Common myeloid progenitor, CD34-positive (primary cell): Measurements from ENCODE around the gene AGPAT3.

Source experiments
- CTCF ChIA-PET: fragments of 350-600 bp; sonication (Branson Sonifier 250); formaldehyde crosslinking; loops from one replicate; lab custom pipeline; 2021; ENCODE audit warnings: antibody characterized with exemption; lab: Charles Lee
- POLR2A ChIA-PET: fragments of 350-600 bp; sonication (Branson Sonifier 250); formaldehyde crosslinking; loops from one replicate; lab custom pipeline; 2021; ENCODE audit warnings: antibody characterized with exemption; lab: Charles Lee
- DNase-seq, 3 donors: peaks; one replicate each; pipeline versions ENCODE4 v3.0.0 to v3.0.0-alpha.2; 2013
- H3K27ac ChIP-seq, 2 experiments: 1 replicate in 1 of 2; 2 replicates in 1 of 2; pipeline ENCODE4 v1.7.0; 2013; ENCODE audit warnings: inconsistent platforms in 2 of 2, low read length in 2 of 2, mild to moderate bottlenecking in 2 of 2, low read depth in 1 of 2, moderate library complexity in 1 of 2; ENCODE audit not compliant: severe bottlenecking in 2 of 2, insufficient read depth in 1 of 2, poor library complexity in 1 of 2
- H3K27me3 ChIP-seq, 5 experiments: replicated peaks in 2 of 5; 1 replicate in 3 of 5; 2 replicates in 2 of 5; pipeline versions ENCODE4 v1.6.1 to v1.7.0; 2013; ENCODE audit warnings: low read length in 4 of 5, mild to moderate bottlenecking in 2 of 5, moderate library complexity in 2 of 5, inconsistent platforms in 1 of 5; ENCODE audit not compliant: insufficient read depth in 5 of 5, control insufficient read depth in 4 of 5
- H3K36me3 ChIP-seq, 4 experiments: 1 replicate in 2 of 4; 2 replicates in 2 of 4; pipeline versions ENCODE4 v1.6.1 to v1.7.0; 2013; ENCODE audit warnings: low read length in 3 of 4, control low read depth in 1 of 4, mild to moderate bottlenecking in 1 of 4; ENCODE audit not compliant: control insufficient read depth in 4 of 4, insufficient read depth in 4 of 4
- H3K4me1 ChIP-seq, 4 experiments: 1 replicate in 3 of 4; 2 replicates in 1 of 4; pipeline versions ENCODE4 v1.6.1 to v1.7.1; 2013; ENCODE audit warnings: low read length in 3 of 4, mild to moderate bottlenecking in 3 of 4, control low read depth in 1 of 4, inconsistent platforms in 1 of 4, moderate library complexity in 1 of 4; ENCODE audit not compliant: control insufficient read depth in 4 of 4, insufficient read depth in 4 of 4; ENCODE audit errors: control extremely low read depth in 1 of 4
- H3K4me3 ChIP-seq, 7 experiments: 1 replicate in 4 of 7; 2 replicates in 3 of 7; pipeline versions ENCODE4 v1.5.1 to v1.7.0; 2013; ENCODE audit warnings: mild to moderate bottlenecking in 7 of 7, low read length in 6 of 7, moderate library complexity in 6 of 7, inconsistent platforms in 2 of 7, low read depth in 2 of 7, control low read depth in 1 of 7; ENCODE audit not compliant: insufficient read depth in 4 of 7, control insufficient read depth in 1 of 7; ENCODE audit errors: extremely low read depth in 1 of 7
- H3K9me3 ChIP-seq, 5 experiments: 1 replicate in 4 of 5; 2 replicates in 1 of 5; pipeline versions ENCODE4 v1.6.1 to v1.7.1; 2013; ENCODE audit warnings: low read length in 4 of 5, mild to moderate bottlenecking in 2 of 5, inconsistent platforms in 1 of 5, low read depth in 1 of 5, moderate library complexity in 1 of 5; ENCODE audit not compliant: control insufficient read depth in 4 of 5, insufficient read depth in 2 of 5; ENCODE audit errors: control extremely low read depth in 1 of 5
- WGBS: methylation state at CpG from one replicate; pipeline ENCODE4 v1.1.5; 2013; ENCODE audit not compliant: insufficient coverage; 5-methylcytosine and 5-hydroxymethylcytosine counted together

Gene AGPAT3

GRCh38 chr21:43867332-43867703, 2.3 kb downstream of the AGPAT3 start:
- ChIA-PET POLR2A (no interaction called here), CTCF (no interaction called here)
- H3K4me1 ChIP-seq, result peaks cover 1 to 19% (median 16%) of the 10 kb centered on the region in 4 experiments
- no peak overlapping the region for H3K27ac ChIP-seq
- 97% methylated on average over 6 of the region's 6 CpGs for WGBS
- no peaks in the 10 kb centered on the region for H3K27me3 ChIP-seq
- no peaks in the 10 kb centered on the region for H3K9me3 ChIP-seq
- H3K4me3 ChIP-seq, result peak overlapping the region in 2 of 7 experiments; percentile 13 to 83
- no peak for DNase-seq
- peaks cover 0 to 30% (median 1%) of the 10 kb centered on the region in 4 experiments for H3K36me3 ChIP-seq

GRCh38 chr21:43867948-43868347, 2.9 kb downstream of the AGPAT3 start:
- WGBS, result 98% methylated on average over 6 of the region's 6 CpGs
- CTCF ChIA-PET, result interaction anchor here (0.8 to 1.5 kb wide), 6 partner anchors 49 to 79 kb away, joined by 3 to 5 read pairs (median 4); no protein-coding TSS in a partner anchor
- Histone ChIP-seq H3K27me3 (no peaks in the 10 kb centered on the region), H3K27ac (no peak overlapping the region), H3K36me3 (peaks cover 0 to 33% (median 1%) of the 10 kb centered on the region in 4 experiments), H3K9me3 (no peaks in the 10 kb centered on the region), H3K4me1 (peaks cover 1 to 25% (median 18%) of the 10 kb centered on the region in 4 experiments), H3K4me3 (no peak overlapping the region)
- POLR2A ChIA-PET, result no interaction called here
- no peak for DNase-seq

- no peaks in the 10 kb centered on the region for H3K9me3 ChIP-seq
- POLR2A ChIA-PET, result no interaction called here
- 93% methylated on average over 5 of the region's 6 CpGs for whole genome bisulfite sequencing
These were observed 3.4 kb downstream of the AGPAT3 start for GRCh38 chr21:43868461-43868860.

GRCh38 chr21:43869486-43870325, 4.7 kb downstream of the AGPAT3 start:
- WGBS, result 92% methylated on average over 19 of the region's 21 CpGs
- DNase-seq, result no peak
- Histone ChIP-seq H3K4me1 (peaks cover 1 to 26% (median 16%) of the 10 kb centered on the region in 4 experiments), H3K27me3 (no peaks in the 10 kb centered on the region), H3K27ac (no peak overlapping the region), H3K36me3 (peaks cover 0 to 37% (median 1%) of the 10 kb centered on the region in 4 experiments), H3K4me3 (no peak overlapping the region), H3K9me3 (no peaks in the 10 kb centered on the region)
- POLR2A ChIA-PET, result no interaction called here
- CTCF ChIA-PET, result interaction anchor here (1.0 to 1.6 kb wide), 4 partner anchors 49 to 181 kb away, joined by 3 to 5 read pairs (median 4); no protein-coding TSS in a partner anchor

More at GRCh38 chr21:43868461-43868860, 3.4 kb downstream of the AGPAT3 start:
- CTCF ChIA-PET, result interaction anchor here (0.8 to 1.6 kb wide), 8 partner anchors 48 to 78 kb away, joined by 3 to 5 read pairs (median 4); no protein-coding TSS in a partner anchor
- DNase-seq, result no peak
- Histone ChIP-seq H3K27ac (no peak overlapping the region), H3K36me3 (peaks cover 0 to 37% (median 1%) of the 10 kb centered on the region in 4 experiments), H3K4me3 (no peak overlapping the region), H3K4me1 (peaks cover 1 to 28% (median 19%) of the 10 kb centered on the region in 4 experiments), H3K27me3 (no peaks in the 10 kb centered on the region)

DNA sequence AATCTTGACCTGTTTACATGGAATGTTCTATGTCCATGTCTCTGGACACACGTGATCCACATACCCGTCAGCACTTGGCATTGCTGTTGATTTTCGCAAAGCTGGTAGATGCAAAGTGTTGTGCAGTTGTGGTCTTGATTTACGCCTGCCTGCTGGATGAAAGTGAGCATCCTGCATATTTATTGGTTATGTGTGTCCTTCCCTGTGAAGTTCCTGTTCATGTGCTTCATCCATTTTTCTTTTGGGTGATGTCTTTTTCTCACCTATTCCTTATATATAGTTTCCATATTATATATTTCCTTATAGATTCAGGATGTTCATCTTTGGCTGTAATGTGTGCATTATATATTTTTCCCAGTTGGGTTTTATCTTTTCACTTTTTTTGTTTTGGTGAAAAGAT, 6.5 kb downstream of the AGPAT3 start:
- Histone ChIP-seq H3K27ac (no peak overlapping the region), H3K36me3 (peaks cover 0 to 37% (median 2%) of the 10 kb centered on the region in 4 experiments), H3K9me3 (peaks cover 0 to 3% (median 0%) of the 10 kb centered on the region in 5 experiments), H3K4me1 (peaks cover under 1 to 25% (median 14%) of the 10 kb centered on the region in 4 experiments), H3K27me3 (no peaks in the 10 kb centered on the region), H3K4me3 (no peak overlapping the region)
- WGBS, result no CpG with 5 or more reads among the region's 4 CpGs
- no peak for DNase-seq
- ChIA-PET CTCF (no interaction called here), POLR2A (no interaction called here)

- peaks cover 0 to 15% (median 4%) of the 10 kb centered on the region in 4 experiments for H3K4me1 ChIP-seq
- ChIA-PET CTCF (interaction anchor here (0.6 to 2.5 kb wide), 16 partner anchors 9 to 841 kb away, joined by 3 to 23 read pairs (median 4); no protein-coding TSS in a partner anchor), POLR2A (interaction anchor here (0.5 to 1.2 kb wide), 4 partner anchors 21 to 98 kb away, joined by 3 to 5 read pairs (median 4); no protein-coding TSS in a partner anchor)
- no peak overlapping the region for H3K27ac ChIP-seq
- H3K4me3 ChIP-seq, result no peak overlapping the region
- H3K27me3 ChIP-seq, result no peaks in the 10 kb centered on the region
- H3K9me3 ChIP-seq, result peaks cover 0 to 3% (median 0%) of the 10 kb centered on the region in 5 experiments
- no peak for DNase-seq
- 95% methylated on average over 11 of the region's 16 CpGs for WGBS
- H3K36me3 ChIP-seq, result peaks cover 0 to 30% (median 2%) of the 10 kb centered on the region in 4 experiments
These were observed 7.6 kb downstream of the AGPAT3 start for GRCh38 chr21:43872531-43873197.
